Fibroblast of the conjunctiva (primary cell): ENCODE measurements around the gene PRKAG3.
"Not testable (repeated sequence)": the region's sequence is repeated elsewhere in the genome, so short reads cannot be mapped to it uniquely, and the experiment has no call there.

Experiments used
- DNase-seq: peaks from one replicate; pipeline ENCODE4 v3.0.0-alpha.2; 2010; ENCODE audit warnings: low read depth

The PRKAG3 gene

GRCh38 chr2:218863021-218863520, 31.5 kb upstream of the PRKAG3 start:
- DNase-seq: no peak

DNA sequence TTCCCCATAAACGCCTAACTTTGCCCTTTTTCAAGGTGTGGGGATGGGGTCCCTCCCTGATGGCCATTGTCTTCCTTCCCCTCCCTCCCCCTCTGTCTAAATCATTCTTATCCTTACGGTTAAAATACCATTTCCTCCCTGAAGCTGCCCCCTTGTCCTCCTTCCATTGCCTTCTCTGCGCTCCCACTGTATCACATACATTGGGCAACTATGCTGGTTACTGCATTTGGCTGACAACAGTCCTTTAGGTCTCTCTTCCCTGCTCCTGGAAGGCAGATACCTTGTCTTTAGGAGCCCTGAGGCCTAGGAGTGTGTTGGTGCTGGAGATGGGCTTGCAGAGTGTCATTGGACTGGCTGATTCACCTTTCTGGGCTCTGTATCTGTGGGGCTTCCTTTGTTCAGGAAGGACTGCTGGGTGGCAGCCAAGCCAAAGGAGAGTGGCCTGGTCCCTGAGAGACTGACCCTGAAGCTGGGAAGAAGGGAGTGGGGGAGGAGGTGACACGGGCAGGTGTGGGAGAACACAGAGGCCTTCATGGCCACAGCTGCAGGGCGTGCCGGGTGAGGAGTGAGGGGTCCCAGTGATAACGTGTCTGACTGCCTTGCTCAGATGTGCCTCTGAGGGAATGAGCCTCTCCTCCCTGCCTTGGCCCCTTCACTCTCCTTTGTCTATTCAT, 30.2 kb upstream of the PRKAG3 start:
- DNase-seq: no peak

DNA sequence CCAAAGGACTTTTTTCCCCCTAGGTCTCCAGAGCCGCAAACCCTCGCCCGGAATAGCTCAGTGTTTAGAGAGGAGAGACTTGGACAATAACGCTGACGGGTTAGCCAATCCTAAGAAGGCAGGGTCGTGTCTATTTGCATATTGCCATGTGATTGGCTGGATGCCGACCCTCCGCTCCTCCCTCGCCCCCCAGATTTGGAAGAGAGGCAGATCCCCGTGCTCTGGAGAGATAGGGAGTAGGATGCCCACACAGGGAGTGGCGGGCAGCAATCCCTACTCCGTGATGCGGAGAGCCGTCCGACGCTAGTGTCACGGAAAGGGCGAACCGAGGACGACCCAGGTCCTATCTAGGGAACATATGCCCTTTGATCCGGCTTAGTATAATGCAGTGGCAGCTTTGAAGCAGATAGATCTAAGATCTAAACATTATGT, 29.4 kb upstream of the PRKAG3 start:
- peak; percentile 8 for DNase-seq

DNA sequence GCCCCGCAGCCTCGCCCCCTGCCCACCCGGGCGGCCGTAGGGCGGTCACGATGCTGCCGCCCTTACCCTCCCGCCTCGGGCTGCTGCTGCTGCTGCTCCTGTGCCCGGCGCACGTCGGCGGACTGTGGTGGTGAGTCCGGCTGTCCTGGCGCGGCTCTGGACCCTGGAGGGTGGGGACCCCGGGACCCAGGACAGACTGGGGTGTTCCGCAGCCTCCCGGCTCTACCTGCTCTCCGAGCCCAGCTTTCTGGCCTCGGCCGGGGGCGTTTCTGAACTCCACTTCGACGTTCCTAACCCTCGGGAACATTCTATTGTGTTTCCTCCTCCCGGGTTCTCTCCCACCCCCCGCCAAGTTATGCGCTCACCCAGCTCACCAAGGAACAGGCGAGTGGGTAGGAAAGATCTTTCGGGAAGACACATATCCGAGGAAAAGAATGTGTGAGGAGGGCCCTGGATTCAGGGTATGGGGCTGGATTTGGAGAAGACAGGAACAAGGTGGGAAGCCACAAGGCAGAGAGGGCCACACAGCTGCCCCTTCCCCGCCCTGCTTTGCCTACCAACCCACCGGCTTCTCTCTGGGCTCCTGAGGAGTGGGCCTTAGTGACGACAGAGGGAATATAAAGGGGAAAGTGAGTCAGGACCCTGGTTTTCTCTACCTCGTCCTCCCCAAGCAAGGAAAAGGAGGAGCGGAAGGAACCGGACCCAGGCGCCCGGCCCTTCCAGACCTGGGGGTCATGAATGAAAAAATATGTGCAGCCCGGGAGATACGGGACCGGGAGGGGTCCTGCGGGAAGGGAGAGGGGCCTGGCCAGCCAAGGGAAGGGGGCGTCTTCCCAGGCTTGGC, 28.6 kb upstream of the PRKAG3 start:
- no peak for DNase-seq

DNA sequence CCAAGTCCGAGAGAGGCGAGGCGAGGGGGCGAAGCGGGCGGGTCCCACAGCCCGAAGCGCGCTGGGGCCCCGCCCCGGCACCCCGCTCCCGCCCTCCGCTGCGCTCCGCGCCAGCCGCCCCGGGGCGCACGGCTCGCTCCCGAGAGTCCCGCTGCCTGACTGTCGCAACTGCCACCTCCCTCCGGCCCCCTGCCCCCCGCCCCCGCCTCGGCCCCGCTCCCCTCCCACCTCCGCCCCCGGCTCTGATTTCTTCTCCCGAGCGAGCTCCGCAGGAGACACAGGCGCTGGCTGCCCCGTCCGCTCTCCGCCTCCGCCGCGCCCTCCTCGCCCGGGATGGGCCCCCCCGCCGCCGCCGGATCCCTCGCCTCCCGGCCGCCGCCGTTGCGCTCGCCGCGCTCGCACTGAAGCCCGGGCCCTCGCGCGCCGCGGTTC, 28.0 kb upstream of the PRKAG3 start, which contains the start of gene WNT6:
Gene WNT6, plus strand, starts transcription at position 250 of the 432 bp plus-strand sequence. CDS start 233 bp downstream, outside the sequence.
- DNase-seq: no peak

DNA sequence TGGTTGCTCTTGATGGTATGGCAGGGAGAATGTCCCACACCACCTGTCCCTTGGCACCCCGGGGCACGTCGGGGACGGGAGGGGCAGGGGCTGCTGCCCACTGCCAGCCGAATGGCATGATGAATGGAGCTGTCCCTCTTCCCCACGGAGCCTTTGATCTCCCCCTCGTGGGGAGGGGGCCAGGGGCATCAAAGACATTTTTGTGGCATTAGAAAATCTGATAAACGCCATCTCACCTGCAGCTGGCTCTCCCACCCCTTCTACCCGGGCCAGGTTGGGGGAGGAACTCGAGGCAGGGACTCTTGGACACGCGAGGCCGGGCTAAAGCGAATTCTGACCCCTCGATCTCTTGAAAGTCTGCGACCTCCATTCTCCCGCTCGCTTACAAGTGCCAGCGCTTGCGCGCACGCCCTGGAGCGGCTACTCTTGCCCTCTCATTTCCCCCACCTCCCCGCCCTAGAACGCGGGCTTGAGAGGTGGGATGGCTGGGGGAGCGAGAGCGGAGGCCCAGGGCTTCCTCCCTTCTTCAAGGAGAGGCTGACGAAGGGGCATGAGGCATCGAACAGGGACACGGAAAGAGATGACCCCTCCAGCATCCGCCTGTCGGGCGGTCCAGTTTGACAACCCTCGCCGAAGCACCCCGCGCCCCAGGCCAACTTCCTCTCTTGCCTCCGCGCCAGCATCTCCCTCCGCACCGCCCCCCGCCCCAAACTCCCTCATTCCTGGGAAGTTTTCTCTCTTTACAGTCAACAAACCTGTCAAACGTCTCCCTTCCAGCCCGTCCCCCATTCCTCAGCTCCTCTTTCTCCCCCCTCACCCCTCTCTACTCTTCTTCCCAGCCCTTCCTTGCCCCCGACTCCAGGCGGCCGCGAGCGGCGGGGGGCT, 27.3 kb upstream of the PRKAG3 start:
- DNase-seq: no peak

- no peak for DNase-seq
Observed at GRCh38 chr2:218858138-218858445, 26.5 kb upstream of the PRKAG3 start.

- no peak for DNase-seq
Observed at GRCh38 chr2:218857371-218858137, 26.0 kb upstream of the PRKAG3 start.

DNA sequence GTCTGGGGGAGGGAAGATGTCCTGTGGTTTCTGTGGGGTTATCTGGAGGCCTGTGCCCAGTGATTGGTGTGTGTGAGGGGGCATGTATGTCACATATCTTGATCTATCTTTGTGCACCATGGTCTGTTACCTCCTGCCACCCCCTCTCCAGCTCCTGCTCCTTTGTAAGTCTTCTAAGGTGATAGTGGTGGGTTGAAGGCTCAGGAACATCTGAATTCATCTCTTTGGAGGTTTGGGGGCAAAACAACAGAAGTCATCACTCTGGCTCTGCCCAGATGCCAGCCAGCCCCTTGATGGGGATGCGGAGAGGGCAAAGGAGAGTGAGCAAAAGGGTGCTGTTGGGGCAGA, 25.3 kb upstream of the PRKAG3 start:
- no peak for DNase-seq

DNA sequence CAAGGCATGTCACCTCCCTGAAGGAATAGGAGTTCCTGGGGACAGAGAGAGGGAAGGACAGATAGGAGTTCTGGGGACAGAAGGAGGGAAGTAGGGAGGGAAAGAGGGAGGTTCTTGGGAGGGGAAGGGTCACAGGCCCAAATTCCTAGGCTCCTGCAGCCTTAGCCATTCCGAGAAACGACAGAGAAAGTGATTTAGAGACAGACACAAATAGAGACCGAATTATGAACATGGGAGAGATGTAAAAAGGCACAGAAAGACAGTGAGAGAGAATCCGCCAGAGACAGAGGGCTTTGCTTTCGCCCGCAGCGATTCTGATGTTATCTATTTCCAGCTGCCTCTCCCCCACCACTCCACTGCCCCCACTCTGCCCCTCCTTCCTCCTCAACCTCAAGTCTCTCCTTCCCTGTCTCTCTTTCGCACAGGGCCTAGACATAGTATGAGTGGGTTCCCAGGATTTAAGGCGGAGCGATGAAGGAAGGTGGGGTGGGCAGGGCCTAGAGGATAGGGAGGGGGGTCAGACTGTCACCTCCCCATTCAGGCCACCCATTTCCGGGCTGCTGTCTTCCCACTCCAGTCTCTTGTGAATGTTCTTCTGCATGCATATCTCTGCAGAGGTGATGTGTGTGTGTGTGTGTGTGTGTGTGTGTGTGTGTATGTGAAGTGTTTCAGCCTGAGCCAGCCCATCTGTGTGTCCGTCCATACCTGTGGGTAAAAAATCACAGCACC, 24.7 kb upstream of the PRKAG3 start:
- DNase-seq: no peak

- DNase-seq: no peak
Observed at GRCh38 chr2:218855305-218856166, 23.9 kb upstream of the PRKAG3 start.

DNA sequence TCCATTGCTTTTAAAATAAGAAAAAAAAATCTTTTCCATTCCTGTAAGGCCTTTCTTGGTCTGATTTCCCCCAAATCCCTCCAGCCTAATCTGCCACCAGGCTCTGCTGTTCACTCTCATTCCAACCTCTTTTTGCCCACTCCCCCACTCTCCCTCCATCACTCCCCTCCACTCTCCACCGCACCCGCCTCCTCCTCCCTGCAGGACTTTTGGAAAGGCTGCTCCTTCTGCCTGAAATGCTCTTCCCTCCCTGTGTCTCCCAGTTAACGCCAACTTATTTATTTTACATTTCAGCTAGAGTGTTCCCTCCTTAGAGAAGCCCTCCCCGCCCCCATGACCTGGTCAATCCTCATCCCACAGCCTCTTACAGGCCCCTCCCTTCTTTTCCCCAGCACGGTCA, 23.3 kb upstream of the PRKAG3 start:
- DNase-seq: no peak

DNA sequence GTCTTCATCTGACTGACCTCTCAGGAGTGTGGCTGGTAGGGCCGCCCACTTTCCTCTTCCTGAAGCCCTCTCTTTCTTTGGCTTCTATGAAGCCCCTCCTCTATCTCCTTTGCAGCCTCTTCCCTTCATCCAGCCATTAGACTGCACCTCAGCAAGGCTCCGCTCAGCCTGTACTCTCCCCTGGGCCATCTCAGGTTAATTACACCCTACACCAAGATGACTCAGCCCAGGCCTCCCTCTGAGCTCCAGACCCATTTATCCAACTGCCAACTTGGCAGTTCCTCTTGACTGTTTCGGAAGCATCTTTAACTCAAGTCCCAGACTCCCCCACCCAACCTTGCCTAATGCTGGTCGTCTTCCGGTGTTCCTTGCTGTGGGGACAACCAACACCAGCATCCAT, 22.2 kb upstream of the PRKAG3 start:
- no peak for DNase-seq

GRCh38 chr2:218852911-218853667, 21.5 kb upstream of the PRKAG3 start:
- DNase-seq: peak; percentile 33

- DNase-seq: no peak
Observed at GRCh38 chr2:218851286-218851685, 19.7 kb upstream of the PRKAG3 start.

DNA sequence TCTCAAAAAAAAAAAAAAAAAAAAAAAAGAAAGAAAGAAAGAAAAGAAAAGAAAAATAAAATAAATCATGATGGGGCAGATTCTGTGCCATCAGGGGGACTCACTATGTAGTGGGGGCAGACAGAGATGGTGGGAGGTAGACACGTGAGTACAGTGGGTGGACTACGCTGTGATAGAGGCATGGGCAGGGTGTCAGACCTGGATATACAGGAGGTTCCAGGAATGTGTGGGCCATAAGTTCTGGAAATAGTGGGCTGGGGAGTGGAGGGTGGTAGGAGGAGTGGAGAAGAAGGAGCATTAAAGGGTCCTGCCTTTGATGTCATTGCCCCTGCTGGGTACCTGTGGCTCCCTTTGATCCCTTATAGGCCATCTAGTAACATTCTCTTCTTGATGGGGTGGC, 19.2 kb upstream of the PRKAG3 start:
- no peak for DNase-seq

GRCh38 chr2:218849721-218850120, 18.1 kb upstream of the PRKAG3 start:
- DNase-seq: no peak

DNA sequence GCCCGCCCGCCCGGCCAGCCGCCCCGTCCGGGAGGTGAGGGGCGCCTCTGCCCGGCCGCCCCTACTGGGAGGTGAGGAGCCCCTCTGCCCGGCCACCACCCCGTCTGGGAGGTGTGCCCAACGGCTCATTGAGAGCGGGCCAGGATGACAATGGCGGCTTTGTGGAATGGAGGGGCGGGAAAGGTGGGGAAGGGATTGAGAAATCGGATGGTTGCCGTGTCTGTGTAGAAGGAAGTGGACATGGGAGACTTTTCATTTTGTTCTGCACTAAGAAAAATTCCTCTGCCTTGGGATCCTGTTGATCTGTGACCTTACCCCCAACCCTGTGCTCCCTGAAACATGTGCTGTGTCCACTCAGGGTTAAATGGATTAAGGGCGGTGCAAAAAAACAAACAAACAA, 15.4 kb upstream of the PRKAG3 start:
- DNase-seq: not testable (repeated sequence)

DNA sequence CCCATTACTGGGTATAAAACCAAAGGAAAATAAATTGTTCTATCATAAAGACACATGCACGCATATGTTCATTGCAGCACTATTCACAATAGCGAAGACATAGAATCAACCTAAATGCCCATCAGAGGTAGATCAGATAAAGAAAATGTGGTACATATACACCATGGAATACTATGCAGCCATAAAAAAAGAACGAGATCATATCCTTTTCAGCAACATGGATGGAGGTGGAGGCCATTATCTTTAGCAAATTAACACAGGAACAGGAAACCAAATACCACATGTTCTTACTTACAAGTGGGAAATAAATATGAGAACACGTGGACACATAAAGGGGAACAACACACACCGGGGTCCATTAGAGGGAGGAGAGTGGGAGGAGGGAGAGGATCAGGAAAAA, 12.7 kb upstream of the PRKAG3 start:
- DNase-seq: not testable (repeated sequence)
